Endodermal cell (in vitro differentiated cells): ENCODE measurements around the gene HMX1. TPM values are rescaled to one million over a fixed set of nuclear protein-coding genes. Genes with fewer than 3 reads are reported as not detected.
A peak's percentile ranks its signal among the peaks of the same experiment; 100 is the strongest.

Source experiments
- DNase-seq: peaks from one replicate; pipeline ENCODE4 v3.0.0-alpha.2; 2017
- H3K27ac ChIP-seq: 2 replicates; pipeline ENCODE4 v1.5.1; 2013; ENCODE audit warnings: mild to moderate bottlenecking, low read depth, low read length, moderate library complexity
- H3K27me3 ChIP-seq: 2 replicates; pipeline ENCODE4 v1.6.1; 2013; ENCODE audit warnings: mild to moderate bottlenecking, low read length, moderate library complexity; ENCODE audit not compliant: insufficient read depth, control insufficient read depth, poor library complexity, severe bottlenecking
- H3K36me3 ChIP-seq: 2 replicates; pipeline ENCODE4 v1.7.0; 2013; ENCODE audit warnings: mild to moderate bottlenecking, low read length, moderate library complexity; ENCODE audit not compliant: control insufficient read depth, insufficient read depth
- H3K4me1 ChIP-seq: one replicate; pipeline ENCODE4 v1.7.0; 2013; ENCODE audit warnings: low read length; ENCODE audit not compliant: control insufficient read depth, insufficient read depth
- H3K4me3 ChIP-seq: 2 replicates; pipeline ENCODE4 v1.5.1; 2013; ENCODE audit warnings: mild to moderate bottlenecking, low read length, moderate library complexity
- H3K9ac ChIP-seq: 2 replicates; pipeline ENCODE4 v1.6.1; 2013; ENCODE audit warnings: mild to moderate bottlenecking, low read length, moderate library complexity; ENCODE audit not compliant: poor library complexity, severe bottlenecking; ENCODE audit errors: extremely low read depth
- H3K9me3 ChIP-seq: 2 replicates; pipeline ENCODE4 v1.6.1; 2013; ENCODE audit warnings: mild to moderate bottlenecking, low read length, moderate library complexity; ENCODE audit not compliant: control insufficient read depth
- H3K27ac Mint-ChIP-seq: 2 replicates; pipeline ENCODE4 v1.8.0; 2020; ENCODE audit warnings: mixed read lengths
- H3K27me3 Mint-ChIP-seq: 2 replicates; pipeline ENCODE4 v1.8.0; 2021; ENCODE audit warnings: mild to moderate bottlenecking, mixed read lengths; ENCODE audit not compliant: insufficient read depth
- H3K36me3 Mint-ChIP-seq: 2 replicates; pipeline ENCODE4 v1.8.0; 2020; ENCODE audit warnings: low read depth, mixed read lengths
- H3K4me1 Mint-ChIP-seq: 2 replicates; pipeline ENCODE4 v1.8.0; 2020; ENCODE audit warnings: mixed read lengths
- H3K4me3 Mint-ChIP-seq: 2 replicates; pipeline ENCODE4 v1.8.0; 2020; ENCODE audit warnings: mild to moderate bottlenecking, moderate library complexity, mixed read lengths
- H3K9me3 Mint-ChIP-seq: 2 replicates; pipeline ENCODE4 v1.8.0; 2020; ENCODE audit warnings: mild to moderate bottlenecking, mixed read lengths
- CTCF ChIP-seq: fragments of 200-600 bp; sonication (generic); conservative IDR thresholded peaks from 2 replicates; pipeline ENCODE4 v1.5.0; 2021; ENCODE audit warnings: antibody characterized with exemption, mild to moderate bottlenecking
- WGBS, 2 experiments: methylation state at CpG; one replicate each; pipeline versions ENCODE4 v1.1.5 to v1.1.7; 2013; ENCODE audit warnings: missing lambda C conversion rate in 2 of 2, mixed read lengths in 1 of 2; ENCODE audit not compliant: insufficient coverage in 1 of 2, insufficient read length in 1 of 2; 5-methylcytosine and 5-hydroxymethylcytosine counted together
- total RNA-seq, 2 donors: library from RNA; stranded (reverse); fragmentation: NEBNext Ultra II Directional in 1 of 2; extraction: Animal tissue kit (Norgen Biotek cat#: 25700) in 1 of 2; gene quantifications; 2 replicates in 1 of 2; 3 replicates in 1 of 2; pipeline ENCODE4 v1.2.1, GENCODE V29; 2021

HMX1 gene
- total RNA-seq, 2 donors from 2014 or later = 1.2 TPM; not detected in 1

- Histone ChIP-seq H3K4me1 (no peaks in the 10 kb centered on the region), H3K4me3 (no peak overlapping the region), H3K9me3 (no peaks in the 10 kb centered on the region), H3K9ac (no peak overlapping the region), H3K36me3 (no peaks in the 10 kb centered on the region), H3K27me3 (no peaks in the 10 kb centered on the region), H3K27ac (no peak overlapping the region)
- no peak overlapping the region for H3K4me3 Mint-ChIP-seq
- TF ChIP-seq CTCF = no peak
- H3K36me3 Mint-ChIP-seq = no peaks in the 10 kb centered on the region
- H3K4me1 Mint-ChIP-seq = peaks cover 11% of the 10 kb centered on the region
- no peaks in the 10 kb centered on the region for H3K9me3 Mint-ChIP-seq
- no peak overlapping the region for H3K27ac Mint-ChIP-seq
- peaks cover 4% of the 10 kb centered on the region for H3K27me3 Mint-ChIP-seq
- DNase-seq = peak; percentile 48
- 84 to 89% methylated on average over 12 to 15 of the region's 15 CpGs for WGBS, 2 experiments
These were observed 35.9 kb downstream of the HMX1 start for GRCh38 chr4:8835521-8836365.

GRCh38 chr4:8834681-8835220 is 36.9 kb downstream of the HMX1 start:
- WGBS, 2 experiments = 69 to 86% methylated on average over 8 to 11 of the region's 11 CpGs
- TF ChIP-seq CTCF = no peak
- H3K4me1 ChIP-seq = no peaks in the 10 kb centered on the region

DNA sequence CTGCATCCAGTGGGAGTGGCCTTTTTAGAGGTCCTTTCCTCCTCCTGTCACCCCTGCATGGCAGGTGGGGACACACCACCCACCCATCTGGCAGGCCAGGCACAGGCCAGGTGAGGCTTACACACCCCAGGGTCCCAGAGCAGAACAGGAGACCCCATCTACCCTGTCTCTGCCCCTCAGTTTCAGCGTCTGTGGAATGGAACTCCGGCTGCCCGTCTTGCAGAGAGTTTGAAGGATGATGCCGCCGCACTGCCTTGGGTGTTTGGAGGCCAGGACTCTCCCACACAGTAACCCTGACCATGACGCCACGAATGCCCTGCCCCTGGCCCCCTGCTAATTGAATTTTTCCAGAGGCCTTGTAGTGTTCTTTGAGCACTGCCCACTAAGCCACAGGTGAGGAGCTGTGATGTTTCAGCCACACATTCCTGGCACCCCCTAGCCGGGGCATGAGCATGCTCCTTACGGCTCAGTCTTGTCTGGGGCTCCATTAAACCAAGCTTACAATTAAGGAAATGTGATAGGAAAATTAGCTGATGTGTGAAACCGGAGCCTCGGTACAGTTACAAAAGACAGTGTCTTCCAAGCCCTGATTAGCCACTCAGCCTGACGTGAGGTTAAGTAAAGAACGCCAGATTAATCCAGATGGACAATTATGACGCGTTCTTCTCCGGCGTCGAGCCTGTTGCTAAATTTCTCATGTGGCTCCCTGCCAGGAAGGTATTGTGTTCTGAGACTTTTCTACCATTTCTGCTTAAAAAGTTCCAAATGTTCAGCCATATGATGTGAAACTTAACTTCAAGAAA is 39.3 kb downstream of the HMX1 start:
- peak; percentile 36 for DNase-seq
- Mint-ChIP-seq H3K4me3 (no peak overlapping the region), H3K27me3 (peaks cover 12% of the 10 kb centered on the region), H3K36me3 (no peaks in the 10 kb centered on the region), H3K4me1 (peaks cover 4% of the 10 kb centered on the region), H3K9me3 (no peaks in the 10 kb centered on the region), H3K27ac (no peak overlapping the region)
- WGBS, 2 experiments = 92% methylated on average over 13 to 18 of the region's 18 CpGs
- H3K9ac ChIP-seq = no peak overlapping the region
- H3K36me3 ChIP-seq = no peaks in the 10 kb centered on the region
- H3K4me1 ChIP-seq = no peaks in the 10 kb centered on the region
- TF ChIP-seq CTCF = no peak
- H3K4me3 ChIP-seq = no peak overlapping the region
- no peaks in the 10 kb centered on the region for H3K9me3 ChIP-seq
- peaks cover 10% of the 10 kb centered on the region for H3K27me3 ChIP-seq
- no peak overlapping the region for H3K27ac ChIP-seq

More at GRCh38 chr4:8834681-8835220, 36.9 kb downstream of the HMX1 start:
- H3K9ac ChIP-seq = no peak overlapping the region
- Mint-ChIP-seq H3K27ac (no peak overlapping the region), H3K36me3 (no peaks in the 10 kb centered on the region), H3K4me3 (no peak overlapping the region), H3K4me1 (peaks cover 11% of the 10 kb centered on the region), H3K9me3 (no peaks in the 10 kb centered on the region), H3K27me3 (peaks cover 8% of the 10 kb centered on the region)
- no peak overlapping the region for H3K27ac ChIP-seq
- no peak overlapping the region for H3K4me3 ChIP-seq
- peak; percentile 39 for DNase-seq
- H3K9me3 ChIP-seq = no peaks in the 10 kb centered on the region
- no peaks in the 10 kb centered on the region for H3K27me3 ChIP-seq
- no peaks in the 10 kb centered on the region for H3K36me3 ChIP-seq
